ENCODE data around the gene ANGPTL8. TPM values are rescaled to one million over a fixed set of nuclear protein-coding genes. Genes with fewer than 3 reads are reported as not detected.

Gene ANGPTL8
- total and polyA plus RNA-seq, 2 donors (not counting 3 experiments of a cell fraction or from before 2014, with no cell fraction given) = not detected

DNA sequence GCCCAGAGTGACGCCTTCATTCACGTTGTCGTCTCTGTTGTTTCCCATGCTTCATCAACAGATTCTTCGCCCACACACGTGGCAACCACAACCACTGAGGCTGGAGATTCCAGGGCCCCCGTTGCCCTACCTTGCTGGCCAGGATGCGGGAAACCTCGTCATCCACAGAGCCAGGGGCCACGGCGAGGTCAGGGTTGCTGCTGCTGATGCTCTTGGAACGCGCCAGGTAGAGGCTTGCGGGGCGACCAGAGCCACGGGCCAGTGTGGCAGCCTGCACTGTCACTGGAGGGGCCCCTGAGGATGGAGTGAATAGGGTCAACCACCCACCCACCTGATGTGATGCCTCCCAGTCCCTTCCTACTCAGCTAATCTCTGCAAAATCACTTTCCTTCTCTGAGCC lies 6.3 kb upstream of the ANGPTL8 start:
- H2AFZ ChIP-seq (ENCODE audit: low read depth, low read length) = no peak overlapping the region
- H3K27me3 ChIP-seq (ENCODE audit: control insufficient read depth in 2 of 2, insufficient read depth in 2 of 2, low read length in 2 of 2) = no peaks in the 10 kb centered on the region
- FAIRE-seq (no peak), DNase-seq (ENCODE audit: low read depth, low spot score) (no peak)
- POLR2A ChIA-PET = interaction anchor here (0.7 kb wide), 1 partner anchor 138 kb away, joined by 4 read pairs; no protein-coding TSS in a partner anchor
- dilution Hi-C loops (cut with MboI; ENCODE audit: extremely low pct_ligation_motif_present, low sequenced_read_pairs) (no loop called here), intact Hi-C loops (cut with micrococcal nuclease) (no loop called here)
- TF ChIP-seq EZH2 (IDR thresholded peaks at IDR 0.05; ENCODE audit: borderline replicate concordance, low read depth, low read length, severe bottlenecking) = no peak
- no peak for TF ChIP-seq MYC (IDR thresholded peaks at IDR 0.05; ENCODE audit: low read depth, low read length)
- TF ChIP-seq POLR2AphosphoS5 (IDR thresholded peaks at IDR 0.05; ENCODE audit: insufficient read depth, low read depth, low read length) = no peak
- TF ChIP-seq, protein P1, sequence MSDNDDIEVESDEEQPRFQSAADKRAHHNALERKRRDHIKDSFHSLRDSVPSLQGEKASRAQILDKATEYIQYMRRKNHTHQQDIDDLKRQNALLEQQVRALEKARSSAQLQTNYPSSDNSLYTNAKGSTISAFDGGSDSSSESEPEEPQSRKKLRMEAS (IDR thresholded peaks at IDR 0.05; ENCODE audit: insufficient read depth, insufficient read length) = no peak
- no peak for TF ChIP-seq JUN (IDR thresholded peaks at IDR 0.05; ENCODE audit: borderline replicate concordance, insufficient read depth, insufficient read length, low read depth)
- TF ChIP-seq GATA2 (IDR thresholded peaks at IDR 0.05; ENCODE audit: insufficient read depth, insufficient read length, low read depth, low read length) = no peak
- TF ChIP-seq, protein P2, sequence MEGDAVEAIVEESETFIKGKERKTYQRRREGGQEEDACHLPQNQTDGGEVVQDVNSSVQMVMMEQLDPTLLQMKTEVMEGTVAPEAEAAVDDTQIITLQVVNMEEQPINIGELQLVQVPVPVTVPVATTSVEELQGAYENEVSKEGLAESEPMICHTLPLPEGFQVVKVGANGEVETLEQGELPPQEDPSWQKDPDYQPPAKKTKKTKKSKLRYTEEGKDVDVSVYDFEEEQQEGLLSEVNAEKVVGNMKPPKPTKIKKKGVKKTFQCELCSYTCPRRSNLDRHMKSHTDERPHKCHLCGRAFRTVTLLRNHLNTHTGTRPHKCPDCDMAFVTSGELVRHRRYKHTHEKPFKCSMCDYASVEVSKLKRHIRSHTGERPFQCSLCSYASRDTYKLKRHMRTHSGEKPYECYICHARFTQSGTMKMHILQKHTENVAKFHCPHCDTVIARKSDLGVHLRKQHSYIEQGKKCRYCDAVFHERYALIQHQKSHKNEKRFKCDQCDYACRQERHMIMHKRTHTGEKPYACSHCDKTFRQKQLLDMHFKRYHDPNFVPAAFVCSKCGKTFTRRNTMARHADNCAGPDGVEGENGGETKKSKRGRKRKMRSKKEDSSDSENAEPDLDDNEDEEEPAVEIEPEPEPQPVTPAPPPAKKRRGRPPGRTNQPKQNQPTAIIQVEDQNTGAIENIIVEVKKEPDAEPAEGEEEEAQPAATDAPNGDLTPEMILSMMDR (IDR thresholded peaks at IDR 0.05; ENCODE audit: extremely low read depth in 1 of 2, insufficient read depth in 1 of 2, low read depth in 1 of 2, low read length in 2 of 2) = no peak
- no peak for TF ChIP-seq POLR2A (IDR thresholded peaks at IDR 0.05; ENCODE audit: low read depth, low read length)
- no peak for TF ChIP-seq FOS (IDR thresholded peaks at IDR 0.05; ENCODE audit: borderline replicate concordance, insufficient read depth, low read length)
- no peaks in the 10 kb centered on the region for H3K9me1 ChIP-seq (replicated peaks; ENCODE audit: control insufficient read depth, extremely low read depth, insufficient read depth, low read length)
- H3K4me2 ChIP-seq (ENCODE audit: insufficient read depth, low read length) = no peak overlapping the region
- no peaks in the 10 kb centered on the region for H3K4me1 ChIP-seq (ENCODE audit: control insufficient read depth, extremely low read depth, insufficient read depth, low read length)
- H3K79me2 ChIP-seq (ENCODE audit: control insufficient read depth, insufficient read depth, low read length) = no peaks in the 10 kb centered on the region
- no peaks in the 10 kb centered on the region for H3K9me3 ChIP-seq (replicated peaks; ENCODE audit: control insufficient read depth, insufficient read depth, low read length)
- H3K27ac ChIP-seq (ENCODE audit: insufficient read depth, low read depth, low read length) = no peak overlapping the region
- no peaks in the 10 kb centered on the region for H4K20me1 ChIP-seq (replicated peaks; ENCODE audit: control insufficient read depth, extremely low read depth, insufficient read depth, low read length)
- H3K9ac ChIP-seq (replicated peaks; ENCODE audit: extremely low read depth, insufficient read depth, low read length) = no peak overlapping the region
- CTCF ChIA-PET = no interaction called here
- H3K4me3 ChIP-seq (replicated peaks in 1 of 3; ENCODE audit: insufficient read depth in 1 of 3, low read depth in 1 of 3, low read length in 3 of 3) = no peak overlapping the region
- BruUV-seq (replicated peaks) = no TSS peak
- H3K36me3 ChIP-seq (ENCODE audit: control insufficient read depth in 2 of 2, extremely low read depth in 1 of 2, insufficient read depth in 2 of 2, low read length in 2 of 2) = peaks cover 16 to 50% of the 10 kb centered on the region in 2 experiments
